PC-9 (cell line): ENCODE results near the gene RNF112. TPM values are rescaled to one million over a fixed set of nuclear protein-coding genes. Genes with fewer than 3 reads are reported as not detected.
A peak's percentile ranks its signal among the peaks of the same experiment; 100 is the strongest.

Source experiments
- BruUV-seq: library from RNA; stranded (reverse); fragments of 400-500 nt; replicated peaks from 2 replicates; lab custom pipeline; 2021; lab: Mats Ljungman, UMichigan
- CTCF ChIA-PET: fragments of 300-600 bp; sonication (Branson Sonifier 250); formaldehyde crosslinking; loops from one replicate; lab custom pipeline; 2022; ENCODE audit warnings: antibody characterized with exemption; lab: Charles Lee
- POLR2A ChIA-PET: fragments of 300-600 bp; sonication (Branson Sonifier 250); formaldehyde crosslinking; loops from one replicate; lab custom pipeline; 2022; ENCODE audit warnings: antibody characterized with exemption; ENCODE audit not compliant: unreplicated experiment; lab: Charles Lee
- DNase-seq, 2 experiments: peaks; one replicate each; pipeline versions ENCODE4 v3.0.0 to v3.0.0-alpha.2; 2015 to 2022; ENCODE audit warnings: mixed read lengths in 1 of 2
- H2AFZ ChIP-seq: fragments of 200-600 bp; sonication (generic); 2 replicates; pipeline ENCODE4 v1.8.1; 2017; ENCODE audit warnings: antibody characterized with exemption
- H3F3A ChIP-seq: fragments of 200-600 bp; sonication (generic); 2 replicates; pipeline ENCODE4 v1.8.1; 2017; ENCODE audit warnings: antibody characterized with exemption, mild to moderate bottlenecking, low read depth; ENCODE audit not compliant: insufficient read depth
- H3K27ac ChIP-seq: fragments of 200-600 bp; sonication (generic); 2 replicates; pipeline ENCODE4 v1.6.1; 2016; ENCODE audit warnings: mixed run types
- H3K27me3 ChIP-seq: fragments of 200-600 bp; sonication (generic); 2 replicates; pipeline ENCODE4 v1.6.1; 2016; ENCODE audit warnings: low read depth, mixed run types; ENCODE audit not compliant: insufficient read depth
- H3K36me3 ChIP-seq: fragments of 200-600 bp; sonication (generic); 2 replicates; pipeline ENCODE4 v1.6.1; 2016; ENCODE audit warnings: low read depth, mixed run types
- H3K4me1 ChIP-seq: fragments of 200-600 bp; sonication (generic); replicated peaks from 2 replicates; pipeline ENCODE4 v1.6.1; 2016; ENCODE audit warnings: mixed run types; ENCODE audit not compliant: insufficient read depth
- H3K4me2 ChIP-seq: fragments of 200-600 bp; sonication (generic); 2 replicates; pipeline ENCODE4 v1.6.1; 2017; ENCODE audit warnings: mixed run types
- H3K4me3 ChIP-seq: fragments of 200-600 bp; sonication (generic); 2 replicates; pipeline ENCODE4 v1.6.1; 2016; ENCODE audit warnings: mixed run types
- H3K79me2 ChIP-seq: fragments of 200-600 bp; sonication (generic); 2 replicates; pipeline ENCODE4 v1.6.1; 2017; ENCODE audit warnings: low read depth, mixed run types
- H3K9me2 ChIP-seq: fragments of 200-600 bp; sonication (generic); 2 replicates; pipeline ENCODE4 v1.8.1; 2017; ENCODE audit warnings: mild to moderate bottlenecking; ENCODE audit not compliant: insufficient read depth
- H3K9me3 ChIP-seq: fragments of 200-600 bp; sonication (generic); 2 replicates; pipeline ENCODE4 v1.8.1; 2016; ENCODE audit warnings: low read depth; ENCODE audit not compliant: insufficient read depth
- H4K20me1 ChIP-seq: fragments of 200-600 bp; sonication (generic); 2 replicates; pipeline ENCODE4 v1.8.1; 2017; ENCODE audit not compliant: insufficient read depth
- CTCF ChIP-seq: fragments of 200-600 bp; sonication (generic); conservative IDR thresholded peaks from 2 replicates; pipeline ENCODE4 v1.6.1; 2017; ENCODE audit warnings: mixed run types, antibody characterized with exemption, mild to moderate bottlenecking, moderate library complexity
- EZH2 ChIP-seq: fragments of 200-600 bp; sonication (generic); IDR thresholded peaks from 2 replicates; pipeline ENCODE4 v1.8.0; 2017; ENCODE audit warnings: antibody characterized with exemption, low read depth
- intact Hi-C: fragments of 100-400 bp; cut with micrococcal nuclease; formaldehyde crosslinking; loops from one replicate; pipeline ENCODE4 v1.10.0; 2022; ENCODE audit not compliant: unreplicated experiment
- total RNA-seq: library from RNA; stranded (reverse); gene quantifications from 2 replicates; pipeline ENCODE4 v1.2.3, GENCODE V29; 2021

The RNF112 gene
- total RNA-seq, 1 experiment from 2014 or later, result 2.0 TPM

GRCh38 chr17:19417611-19418010 is 6.6 kb downstream of the RNF112 start:
- no peaks in the 10 kb centered on the region for H3K79me2 ChIP-seq
- H4K20me1 ChIP-seq, result no peaks in the 10 kb centered on the region
- intact Hi-C loops, result no loop called here
- no peak for DNase-seq
- no TSS peak for BruUV-seq
- H3K27me3 ChIP-seq, result no peaks in the 10 kb centered on the region
- no peaks in the 10 kb centered on the region for H3K9me3 ChIP-seq
- CTCF ChIA-PET, result no interaction called here
- H3K4me1 ChIP-seq, result no peaks in the 10 kb centered on the region
- H3K27ac ChIP-seq, result no peak overlapping the region
- TF ChIP-seq EZH2 (no peak), CTCF (no peak)
- no peak overlapping the region for H3K4me2 ChIP-seq
- POLR2A ChIA-PET, result no interaction called here
- no peaks in the 10 kb centered on the region for H3K36me3 ChIP-seq
- no peaks in the 10 kb centered on the region for H3K9me2 ChIP-seq
- 0 out of 2 replicates have a peak, but pooled peaks cover 4% of the 10 kb centered on the region for H3F3A ChIP-seq
- no peak overlapping the region for H2AFZ ChIP-seq
- H3K4me3 ChIP-seq, result no peak overlapping the region

GRCh38 chr17:19418251-19418992 is 7.4 kb downstream of the RNF112 start:
- CTCF ChIA-PET, result no interaction called here

GRCh38 chr17:19421219-19421618 is 10.2 kb downstream of the RNF112 start:
- H2AFZ ChIP-seq, result no peak overlapping the region
- no peaks in the 10 kb centered on the region for H3K9me2 ChIP-seq
- no peaks in the 10 kb centered on the region for H3K36me3 ChIP-seq
- BruUV-seq, result no TSS peak
- no peak overlapping the region for H3K27ac ChIP-seq
- intact Hi-C loops, result no loop called here
- ChIA-PET CTCF (no interaction called here), POLR2A (no interaction called here)
- no peaks in the 10 kb centered on the region for H3K79me2 ChIP-seq
- H3K4me3 ChIP-seq, result no peak overlapping the region
- DNase-seq, result no peak
- no peak overlapping the region for H3K4me2 ChIP-seq
- 0 out of 2 replicates have a peak, but pooled peaks cover 4% of the 10 kb centered on the region for H3F3A ChIP-seq
- no peaks in the 10 kb centered on the region for H4K20me1 ChIP-seq
- no peak for TF ChIP-seq EZH2
- TF ChIP-seq CTCF, result no peak
- H3K27me3 ChIP-seq, result no peaks in the 10 kb centered on the region
- no peaks in the 10 kb centered on the region for H3K9me3 ChIP-seq
- no peaks in the 10 kb centered on the region for H3K4me1 ChIP-seq

More at GRCh38 chr17:19418251-19418992, 7.4 kb downstream of the RNF112 start:
- H3K9me2 ChIP-seq, result no peaks in the 10 kb centered on the region
- H4K20me1 ChIP-seq, result no peaks in the 10 kb centered on the region
- no TSS peak for BruUV-seq
- H3K4me1 ChIP-seq, result no peaks in the 10 kb centered on the region
- peak; percentile 14 to 37 for DNase-seq
- no peaks in the 10 kb centered on the region for H3K9me3 ChIP-seq
- intact Hi-C loops, result no loop called here
- H3F3A ChIP-seq, result 0 out of 2 replicates have a peak, but pooled peaks cover 4% of the 10 kb centered on the region
- H3K27me3 ChIP-seq, result no peaks in the 10 kb centered on the region
- no peak overlapping the region for H3K4me2 ChIP-seq
- H3K79me2 ChIP-seq, result no peaks in the 10 kb centered on the region
- H3K27ac ChIP-seq, result no peak overlapping the region
- POLR2A ChIA-PET, result no interaction called here
- H3K36me3 ChIP-seq, result no peaks in the 10 kb centered on the region
- TF ChIP-seq CTCF, result no peak
- no peak for TF ChIP-seq EZH2
- H3K4me3 ChIP-seq, result no peak overlapping the region
- H2AFZ ChIP-seq, result no peak overlapping the region
